Measurements from ENCODE around the gene NENF.

- TF ChIP-seq CTCF (conservative IDR thresholded peaks at IDR 0.05; ENCODE audit: low read depth, low read length) (no peak), EZH2 (IDR thresholded peaks at IDR 0.05; ENCODE audit: borderline replicate concordance, low read depth, low read length, poor library complexity, severe bottlenecking) (no peak)
Observed at GRCh38 chr1:212491454-212491853, 58.7 kb downstream of the NENF start.
